GM12864 (cell line): Measurements from ENCODE around the gene CDK14.

ENCODE experiments used
- DNase-seq: peaks from one replicate; pipeline ENCODE4 v3.0.0-alpha.2; 2011; ENCODE audit warnings: low read depth
- H3K4me3 ChIP-seq: 2 replicates; pipeline ENCODE4 v1.5.1; 2011; ENCODE audit warnings: mild to moderate bottlenecking, low read depth, low read length, control low read depth
- TF ChIP-seq, protein P1 (sequence below): IDR thresholded peaks from 2 replicates; pipeline ENCODE4 v1.5.1; 2011; ENCODE audit warnings: low read depth, mild to moderate bottlenecking, moderate library complexity, low read length, control low read depth, inconsistent platforms; ENCODE audit errors: missing control alignments

The CDK14 gene

GRCh38 chr7:91088691-91089090, 492.6 kb downstream of the CDK14 start:
- no peak overlapping the region for H3K4me3 ChIP-seq
- TF ChIP-seq, protein P1, sequence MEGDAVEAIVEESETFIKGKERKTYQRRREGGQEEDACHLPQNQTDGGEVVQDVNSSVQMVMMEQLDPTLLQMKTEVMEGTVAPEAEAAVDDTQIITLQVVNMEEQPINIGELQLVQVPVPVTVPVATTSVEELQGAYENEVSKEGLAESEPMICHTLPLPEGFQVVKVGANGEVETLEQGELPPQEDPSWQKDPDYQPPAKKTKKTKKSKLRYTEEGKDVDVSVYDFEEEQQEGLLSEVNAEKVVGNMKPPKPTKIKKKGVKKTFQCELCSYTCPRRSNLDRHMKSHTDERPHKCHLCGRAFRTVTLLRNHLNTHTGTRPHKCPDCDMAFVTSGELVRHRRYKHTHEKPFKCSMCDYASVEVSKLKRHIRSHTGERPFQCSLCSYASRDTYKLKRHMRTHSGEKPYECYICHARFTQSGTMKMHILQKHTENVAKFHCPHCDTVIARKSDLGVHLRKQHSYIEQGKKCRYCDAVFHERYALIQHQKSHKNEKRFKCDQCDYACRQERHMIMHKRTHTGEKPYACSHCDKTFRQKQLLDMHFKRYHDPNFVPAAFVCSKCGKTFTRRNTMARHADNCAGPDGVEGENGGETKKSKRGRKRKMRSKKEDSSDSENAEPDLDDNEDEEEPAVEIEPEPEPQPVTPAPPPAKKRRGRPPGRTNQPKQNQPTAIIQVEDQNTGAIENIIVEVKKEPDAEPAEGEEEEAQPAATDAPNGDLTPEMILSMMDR: no peak
- no peak for DNase-seq

GRCh38 chr7:91089382-91089963, 493.4 kb downstream of the CDK14 start:
- no peak overlapping the region for H3K4me3 ChIP-seq
- TF ChIP-seq, protein P1: peak; percentile 57
- no peak for DNase-seq

- TF ChIP-seq, protein P1: no peak
- no peak overlapping the region for H3K4me3 ChIP-seq
- no peak for DNase-seq
Measured at GRCh38 chr7:91090684-91091083, 494.6 kb downstream of the CDK14 start.

- TF ChIP-seq, protein P1: no peak
- H3K4me3 ChIP-seq: no peak overlapping the region
- DNase-seq: no peak
Measured at GRCh38 chr7:91091631-91092030, 495.5 kb downstream of the CDK14 start.

DNA sequence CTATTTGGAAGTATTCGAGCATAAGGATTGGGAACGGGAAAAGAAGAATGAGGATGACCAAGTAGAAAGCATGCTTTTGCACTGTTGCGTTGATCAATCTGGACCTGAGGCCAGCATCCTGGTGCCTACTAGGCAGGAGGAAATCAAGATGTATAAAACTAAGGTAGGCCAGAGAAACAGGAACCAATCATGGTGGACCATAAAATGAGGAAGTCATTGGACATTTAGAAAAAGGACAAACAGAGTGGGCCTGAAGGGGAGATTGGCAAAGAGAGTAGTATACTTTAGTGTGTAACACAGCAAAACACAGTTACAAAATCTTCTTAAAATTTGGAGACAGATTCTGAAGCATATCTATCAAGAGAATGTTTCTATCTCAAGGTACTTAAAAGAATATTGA, 497.1 kb downstream of the CDK14 start:
- DNase-seq: no peak
- H3K4me3 ChIP-seq: no peak overlapping the region
- TF ChIP-seq, protein P1: no peak

DNA sequence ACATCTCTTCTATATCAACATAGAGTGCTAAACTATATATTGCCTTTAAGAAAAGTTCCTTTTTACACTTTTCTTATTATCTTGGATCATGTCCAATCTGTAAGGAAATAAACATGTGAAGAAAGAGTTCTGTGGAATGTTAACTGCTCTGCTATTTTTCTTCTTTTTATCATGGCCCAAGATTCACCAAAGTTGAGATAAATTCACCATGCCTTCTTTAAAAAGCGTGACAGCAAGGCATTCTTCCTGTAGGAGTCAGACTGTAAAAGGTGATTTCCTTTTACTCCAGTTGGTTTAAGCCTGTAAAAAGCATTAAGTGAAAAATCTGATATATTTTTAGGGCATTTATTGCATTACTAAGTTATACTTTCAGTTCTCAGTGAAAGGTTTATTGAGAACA, 502.4 kb downstream of the CDK14 start:
- DNase-seq: no peak
- TF ChIP-seq, protein P1: no peak

DNA sequence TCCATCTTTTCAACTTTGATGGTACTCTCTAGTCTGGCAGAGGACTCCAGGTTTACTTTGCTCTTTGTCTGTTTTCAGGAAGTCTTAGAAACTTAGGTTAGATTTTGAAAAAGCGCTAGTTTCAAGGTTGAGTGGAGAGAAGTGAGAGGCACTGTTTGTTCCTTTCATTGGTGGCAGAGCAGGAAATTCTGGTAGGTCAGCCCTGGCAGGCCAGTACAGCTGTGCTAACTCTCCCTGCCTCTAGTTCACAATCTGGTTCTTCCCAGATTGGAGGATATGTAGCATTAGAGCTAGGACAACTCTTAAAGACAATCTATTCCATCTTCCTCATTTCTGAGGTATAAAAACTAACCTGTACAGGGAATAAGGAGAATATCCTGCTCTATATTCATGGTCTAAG, 507.2 kb downstream of the CDK14 start:
- no peak for DNase-seq
- no peak overlapping the region for H3K4me3 ChIP-seq
- TF ChIP-seq, protein P1: no peak

More for the DNA sequence above, 502.4 kb downstream of the CDK14 start:
- no peak overlapping the region for H3K4me3 ChIP-seq
